ENCODE measurements around the gene FIGN. TPM values are rescaled to one million over a fixed set of nuclear protein-coding genes. Genes with fewer than 3 reads are reported as not detected.

FIGN gene
- total and polyA plus RNA-seq, 2 donors (not counting 3 experiments of a cell fraction or from before 2014, with no cell fraction given): 1.8 to 8.1 TPM

DNA sequence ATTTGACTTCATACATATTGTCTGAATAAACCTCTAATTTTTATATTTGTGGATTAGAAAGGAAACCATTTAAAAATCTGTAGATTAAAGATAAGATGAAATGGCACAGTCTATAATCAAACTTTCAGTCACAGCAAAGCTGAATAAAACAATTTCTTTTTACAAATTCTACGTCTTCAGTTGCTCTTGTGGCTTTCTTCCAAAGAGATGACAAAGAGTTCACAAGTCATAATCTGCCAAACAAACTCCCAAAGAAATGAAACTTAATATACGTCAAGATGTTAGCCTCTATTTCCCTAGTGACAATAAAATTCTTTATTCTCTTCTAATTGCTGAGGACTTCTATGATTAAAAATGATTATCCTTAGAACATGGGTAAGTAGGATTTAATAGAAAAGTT lies 66.3 kb downstream of the FIGN start:
- DNase-seq (ENCODE audit: low read depth, low spot score) (no peak), FAIRE-seq (no peak)
- dilution Hi-C loops (cut with MboI; ENCODE audit: extremely low pct_ligation_motif_present, low sequenced_read_pairs): no loop called here
- Histone ChIP-seq H4K20me1 (replicated peaks; ENCODE audit: control insufficient read depth, extremely low read depth, insufficient read depth, low read length) (no peaks in the 10 kb centered on the region), H3K4me2 (ENCODE audit: insufficient read depth, low read length) (no peak overlapping the region), H3K4me1 (ENCODE audit: control insufficient read depth, extremely low read depth, insufficient read depth, low read length) (peaks cover 28% of the 10 kb centered on the region), H3K4me3 (replicated peaks in 1 of 3; ENCODE audit: insufficient read depth in 1 of 3, low read depth in 1 of 3, low read length in 3 of 3) (no peak overlapping the region), H3K27ac (ENCODE audit: insufficient read depth, low read depth, low read length) (no peak overlapping the region), H3K9me3 (replicated peaks; ENCODE audit: control insufficient read depth, insufficient read depth, low read length) (no peaks in the 10 kb centered on the region), H3K9ac (replicated peaks; ENCODE audit: extremely low read depth, insufficient read depth, low read length) (no peak overlapping the region), H3K27me3 (ENCODE audit: control insufficient read depth in 2 of 2, insufficient read depth in 2 of 2, low read length in 2 of 2) (no peaks in the 10 kb centered on the region), H3K36me3 (ENCODE audit: control insufficient read depth in 2 of 2, extremely low read depth in 1 of 2, insufficient read depth in 2 of 2, low read length in 2 of 2) (no peaks in the 10 kb centered on the region), H3K9me1 (replicated peaks; ENCODE audit: control insufficient read depth, extremely low read depth, insufficient read depth, low read length) (peaks cover 2% of the 10 kb centered on the region), H3K79me2 (ENCODE audit: control insufficient read depth, insufficient read depth, low read length) (no peaks in the 10 kb centered on the region), H2AFZ (ENCODE audit: low read depth, low read length) (no peak overlapping the region)
- CTCF ChIA-PET: interaction anchor here (1.7 kb wide), 1 partner anchor 13 kb away, joined by 4 read pairs; no protein-coding TSS in a partner anchor
- TF ChIP-seq EZH2 (IDR thresholded peaks at IDR 0.05; ENCODE audit: borderline replicate concordance, low read depth, low read length, severe bottlenecking) (no peak), JUN (IDR thresholded peaks at IDR 0.05; ENCODE audit: borderline replicate concordance, insufficient read depth, insufficient read length, low read depth) (no peak), POLR2A (IDR thresholded peaks at IDR 0.05; ENCODE audit: low read depth, low read length) (no peak), FOS (IDR thresholded peaks at IDR 0.05; ENCODE audit: borderline replicate concordance, insufficient read depth, low read length) (no peak), MYC (IDR thresholded peaks at IDR 0.05; ENCODE audit: low read depth, low read length) (no peak), POLR2AphosphoS5 (IDR thresholded peaks at IDR 0.05; ENCODE audit: insufficient read depth, low read depth, low read length) (no peak), GATA2 (IDR thresholded peaks at IDR 0.05; ENCODE audit: insufficient read depth, insufficient read length, low read depth, low read length) (no peak)
- TF ChIP-seq, protein P1, sequence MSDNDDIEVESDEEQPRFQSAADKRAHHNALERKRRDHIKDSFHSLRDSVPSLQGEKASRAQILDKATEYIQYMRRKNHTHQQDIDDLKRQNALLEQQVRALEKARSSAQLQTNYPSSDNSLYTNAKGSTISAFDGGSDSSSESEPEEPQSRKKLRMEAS (IDR thresholded peaks at IDR 0.05; ENCODE audit: insufficient read depth, insufficient read length): no peak
- TF ChIP-seq, protein P2, sequence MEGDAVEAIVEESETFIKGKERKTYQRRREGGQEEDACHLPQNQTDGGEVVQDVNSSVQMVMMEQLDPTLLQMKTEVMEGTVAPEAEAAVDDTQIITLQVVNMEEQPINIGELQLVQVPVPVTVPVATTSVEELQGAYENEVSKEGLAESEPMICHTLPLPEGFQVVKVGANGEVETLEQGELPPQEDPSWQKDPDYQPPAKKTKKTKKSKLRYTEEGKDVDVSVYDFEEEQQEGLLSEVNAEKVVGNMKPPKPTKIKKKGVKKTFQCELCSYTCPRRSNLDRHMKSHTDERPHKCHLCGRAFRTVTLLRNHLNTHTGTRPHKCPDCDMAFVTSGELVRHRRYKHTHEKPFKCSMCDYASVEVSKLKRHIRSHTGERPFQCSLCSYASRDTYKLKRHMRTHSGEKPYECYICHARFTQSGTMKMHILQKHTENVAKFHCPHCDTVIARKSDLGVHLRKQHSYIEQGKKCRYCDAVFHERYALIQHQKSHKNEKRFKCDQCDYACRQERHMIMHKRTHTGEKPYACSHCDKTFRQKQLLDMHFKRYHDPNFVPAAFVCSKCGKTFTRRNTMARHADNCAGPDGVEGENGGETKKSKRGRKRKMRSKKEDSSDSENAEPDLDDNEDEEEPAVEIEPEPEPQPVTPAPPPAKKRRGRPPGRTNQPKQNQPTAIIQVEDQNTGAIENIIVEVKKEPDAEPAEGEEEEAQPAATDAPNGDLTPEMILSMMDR (IDR thresholded peaks at IDR 0.05; ENCODE audit: extremely low read depth in 1 of 2, insufficient read depth in 1 of 2, low read depth in 1 of 2, low read length in 2 of 2): no peak
- intact Hi-C loops (cut with micrococcal nuclease): loop anchor here (5.0 kb wide), 2 partner anchors 68 to 108 kb away; partner anchors contain the start of gene FIGN
- no TSS peak for BruUV-seq (replicated peaks)
- POLR2A ChIA-PET: no interaction called here
